ENCODE data around the gene SLC16A1. TPM values are rescaled to one million over a fixed set of nuclear protein-coding genes. Genes with fewer than 3 reads are reported as not detected.

The SLC16A1 gene
- total RNA-seq, 1 experiment from 2014 or later = 101 TPM

DNA sequence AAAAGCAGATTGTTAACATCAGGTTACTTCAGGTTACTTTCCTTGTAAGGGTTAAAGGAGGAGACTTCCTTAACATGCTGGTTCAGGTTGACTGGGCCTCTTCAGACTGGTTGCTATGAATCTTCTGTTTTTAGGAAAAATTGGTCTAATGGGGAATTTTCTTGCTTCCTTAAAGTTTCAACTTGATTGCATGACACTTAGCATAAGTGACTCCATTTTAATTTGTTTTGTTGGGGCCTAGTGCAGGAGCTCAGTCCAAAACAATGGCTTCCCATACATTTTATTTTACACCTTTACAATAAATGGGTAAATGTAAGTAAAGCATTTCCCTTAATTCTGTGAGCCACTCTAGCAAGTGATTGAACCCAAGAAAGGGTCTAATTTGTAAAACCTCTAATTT lies 53.8 kb downstream of the SLC16A1 start:
- POLR2A ChIA-PET (ENCODE audit: low non-redundant PET) = no interaction called here
- no peak overlapping the region for H3K27ac ChIP-seq (ENCODE audit: low read depth, low read length, poor library complexity, severe bottlenecking)
- DNase-seq (ENCODE audit: low spot score) = no peak
- TF ChIP-seq, protein P1, sequence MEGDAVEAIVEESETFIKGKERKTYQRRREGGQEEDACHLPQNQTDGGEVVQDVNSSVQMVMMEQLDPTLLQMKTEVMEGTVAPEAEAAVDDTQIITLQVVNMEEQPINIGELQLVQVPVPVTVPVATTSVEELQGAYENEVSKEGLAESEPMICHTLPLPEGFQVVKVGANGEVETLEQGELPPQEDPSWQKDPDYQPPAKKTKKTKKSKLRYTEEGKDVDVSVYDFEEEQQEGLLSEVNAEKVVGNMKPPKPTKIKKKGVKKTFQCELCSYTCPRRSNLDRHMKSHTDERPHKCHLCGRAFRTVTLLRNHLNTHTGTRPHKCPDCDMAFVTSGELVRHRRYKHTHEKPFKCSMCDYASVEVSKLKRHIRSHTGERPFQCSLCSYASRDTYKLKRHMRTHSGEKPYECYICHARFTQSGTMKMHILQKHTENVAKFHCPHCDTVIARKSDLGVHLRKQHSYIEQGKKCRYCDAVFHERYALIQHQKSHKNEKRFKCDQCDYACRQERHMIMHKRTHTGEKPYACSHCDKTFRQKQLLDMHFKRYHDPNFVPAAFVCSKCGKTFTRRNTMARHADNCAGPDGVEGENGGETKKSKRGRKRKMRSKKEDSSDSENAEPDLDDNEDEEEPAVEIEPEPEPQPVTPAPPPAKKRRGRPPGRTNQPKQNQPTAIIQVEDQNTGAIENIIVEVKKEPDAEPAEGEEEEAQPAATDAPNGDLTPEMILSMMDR (conservative IDR thresholded peaks at IDR 0.05; ENCODE audit: low read depth, low read length) = no peak
- no peak for TF ChIP-seq EZH2 (IDR thresholded peaks at IDR 0.05; ENCODE audit: borderline replicate concordance, low read depth, low read length, poor library complexity, severe bottlenecking)
- no peak overlapping the region for H3K4me3 ChIP-seq (ENCODE audit: low read depth, low read length, poor library complexity, severe bottlenecking)
- peaks cover 13% of the 10 kb centered on the region for H3K4me1 ChIP-seq (ENCODE audit: insufficient read depth, low read length, poor library complexity, severe bottlenecking)
- BruUV-seq (replicated peaks) = no TSS peak
- intact Hi-C loops (cut with micrococcal nuclease; ENCODE audit: unreplicated experiment) = no loop called here
- H3K9me3 ChIP-seq (ENCODE audit: low read depth, low read length, poor library complexity, severe bottlenecking) = no peaks in the 10 kb centered on the region
- CTCF ChIA-PET = no interaction called here
- H3K36me3 ChIP-seq (ENCODE audit: insufficient read depth, low read length, poor library complexity, severe bottlenecking) = no peaks in the 10 kb centered on the region
- H3K27me3 ChIP-seq (replicated peaks; ENCODE audit: insufficient read depth, low read depth, low read length, poor library complexity) = no peaks in the 10 kb centered on the region

DNA sequence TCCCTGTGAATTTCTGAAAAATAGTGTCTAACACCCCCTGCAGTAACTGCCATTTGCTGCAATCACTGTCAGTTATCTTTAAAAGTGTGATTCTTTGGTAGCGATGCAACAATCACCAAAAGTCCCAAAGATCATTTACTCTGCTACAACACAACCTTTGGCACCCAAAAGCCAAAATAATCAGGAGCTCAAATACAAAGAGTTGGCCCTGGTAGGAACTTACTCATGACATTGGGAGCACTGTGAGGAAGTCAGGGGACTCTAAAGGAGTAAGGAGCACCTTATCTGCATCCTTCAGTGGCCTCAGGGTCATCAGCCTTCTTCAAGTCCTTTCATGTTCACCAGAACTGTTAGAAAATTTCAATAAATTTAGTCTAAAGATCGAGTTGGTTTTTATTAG lies 54.6 kb downstream of the SLC16A1 start:
- DNase-seq (ENCODE audit: low spot score) = no peak
- Histone ChIP-seq H3K9me3 (ENCODE audit: low read depth, low read length, poor library complexity, severe bottlenecking) (peaks cover 5% of the 10 kb centered on the region), H3K4me1 (ENCODE audit: insufficient read depth, low read length, poor library complexity, severe bottlenecking) (peaks cover 13% of the 10 kb centered on the region), H3K27ac (ENCODE audit: low read depth, low read length, poor library complexity, severe bottlenecking) (no peak overlapping the region), H3K36me3 (ENCODE audit: insufficient read depth, low read length, poor library complexity, severe bottlenecking) (no peaks in the 10 kb centered on the region), H3K4me3 (ENCODE audit: low read depth, low read length, poor library complexity, severe bottlenecking) (no peak overlapping the region), H3K27me3 (replicated peaks; ENCODE audit: insufficient read depth, low read depth, low read length, poor library complexity) (no peaks in the 10 kb centered on the region)
- ChIA-PET CTCF (no interaction called here), POLR2A (ENCODE audit: low non-redundant PET) (no interaction called here)
- BruUV-seq (replicated peaks) = no TSS peak
- TF ChIP-seq, protein P1 (conservative IDR thresholded peaks at IDR 0.05; ENCODE audit: low read depth, low read length) = no peak
- intact Hi-C loops (cut with micrococcal nuclease; ENCODE audit: unreplicated experiment) = no loop called here

DNA sequence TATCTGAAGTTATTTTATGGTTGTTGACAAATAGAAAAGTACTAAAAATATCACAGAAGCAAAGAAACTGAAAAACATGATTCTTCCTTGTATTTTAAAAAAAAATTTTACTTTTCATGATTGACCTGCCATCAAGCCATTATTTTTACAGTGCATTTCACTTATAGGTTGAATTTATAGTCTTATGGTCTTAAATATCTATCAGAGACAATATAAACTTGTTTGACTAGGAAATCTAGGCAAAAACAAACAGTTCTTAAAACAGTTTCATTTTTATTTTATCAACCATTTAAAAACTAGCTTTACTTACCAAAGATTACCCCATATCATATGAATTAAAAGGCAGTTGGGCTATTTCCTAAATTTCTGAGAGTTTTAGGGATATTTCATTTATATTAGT lies 59.2 kb downstream of the SLC16A1 start:
- POLR2A ChIA-PET (ENCODE audit: low non-redundant PET) = no interaction called here

More for the DNA sequence above, 59.2 kb downstream of the SLC16A1 start:
- no peak overlapping the region for H3K4me3 ChIP-seq (ENCODE audit: low read depth, low read length, poor library complexity, severe bottlenecking)
- H3K4me1 ChIP-seq (ENCODE audit: insufficient read depth, low read length, poor library complexity, severe bottlenecking) = no peaks in the 10 kb centered on the region
- no TSS peak for BruUV-seq (replicated peaks)
- no peak overlapping the region for H3K27ac ChIP-seq (ENCODE audit: low read depth, low read length, poor library complexity, severe bottlenecking)
- intact Hi-C loops (cut with micrococcal nuclease; ENCODE audit: unreplicated experiment) = no loop called here
- CTCF ChIA-PET = no interaction called here
- no peaks in the 10 kb centered on the region for H3K36me3 ChIP-seq (ENCODE audit: insufficient read depth, low read length, poor library complexity, severe bottlenecking)
- H3K27me3 ChIP-seq (replicated peaks; ENCODE audit: insufficient read depth, low read depth, low read length, poor library complexity) = no peaks in the 10 kb centered on the region
- no peak for TF ChIP-seq EZH2 (IDR thresholded peaks at IDR 0.05; ENCODE audit: borderline replicate concordance, low read depth, low read length, poor library complexity, severe bottlenecking)
- TF ChIP-seq, protein P1 (conservative IDR thresholded peaks at IDR 0.05; ENCODE audit: low read depth, low read length) = no peak
- no peak for DNase-seq (ENCODE audit: low spot score)
- H3K9me3 ChIP-seq (ENCODE audit: low read depth, low read length, poor library complexity, severe bottlenecking) = peaks cover 9% of the 10 kb centered on the region
